GM12891 (cell line): ENCODE results near the gene SLC44A4.

Experiments used
- PAX5 ChIP-seq: IDR thresholded peaks from 2 replicates; pipeline ENCODE4 v1.6.1; 2011; ENCODE audit warnings: low read length, moderate library complexity, mild to moderate bottlenecking; ENCODE audit not compliant: insufficient read depth, severe bottlenecking
- POLR2A ChIP-seq: IDR thresholded peaks from 2 replicates; pipeline ENCODE4 v1.6.1; 2011; ENCODE audit warnings: low read depth, low read length, control low read depth
- POLR2AphosphoS5 ChIP-seq: IDR thresholded peaks from 2 replicates; pipeline ENCODE4 v1.6.1; 2011; ENCODE audit warnings: low read depth, low read length, control low read depth
- POU2F2 ChIP-seq: IDR thresholded peaks from 2 replicates; pipeline ENCODE4 v1.6.1; 2011; ENCODE audit warnings: low read depth, mild to moderate bottlenecking, control low read depth, low read length, moderate library complexity
- SPI1 ChIP-seq: IDR thresholded peaks from 2 replicates; pipeline ENCODE4 v1.6.1; 2011; ENCODE audit warnings: low read depth, low read length, control low read depth
- TAF1 ChIP-seq: IDR thresholded peaks from 2 replicates; pipeline ENCODE4 v1.6.1; 2011; ENCODE audit warnings: low read depth, low read length, control low read depth

DNA sequence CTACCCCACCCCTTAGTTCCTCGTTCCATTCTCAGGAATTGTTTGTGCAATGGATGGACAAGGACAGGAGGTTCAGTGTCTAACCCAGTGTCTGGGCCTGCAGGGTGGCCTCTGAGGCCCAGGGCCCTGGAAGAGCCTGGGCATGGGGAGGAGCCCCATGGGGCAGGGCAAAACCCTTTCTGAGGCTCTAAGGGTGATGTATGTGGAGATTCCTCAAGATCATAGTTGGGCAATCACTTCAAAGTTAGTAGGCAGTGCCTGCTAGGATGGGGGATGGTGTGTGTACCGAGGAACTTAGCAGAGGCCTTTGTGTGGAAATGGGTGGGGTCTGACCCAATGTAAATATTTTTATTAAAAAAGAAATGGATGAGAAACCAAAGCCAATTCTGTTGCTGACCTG lies 42.0 kb upstream of the SLC44A4 start:
- TF ChIP-seq PAX5 (no peak), POLR2A (no peak), POLR2AphosphoS5 (no peak), TAF1 (no peak), SPI1 (no peak), POU2F2 (no peak)
